ENCODE measurements around the gene GMDS. TPM values are rescaled to one million over a fixed set of nuclear protein-coding genes. Genes with fewer than 3 reads are reported as not detected.

Gene GMDS
- total and polyA plus RNA-seq, 2 of the 4 experiments (the other 2 are of a cell fraction) = 7.3 to 21.9 TPM

GRCh38 chr6:2186516-2186915 lies 58.9 kb downstream of the GMDS start:
- H2AK9ac ChIP-seq (replicated peaks; ENCODE audit: low read depth, low read length, poor library complexity) = no peak overlapping the region
- H3K27ac ChIP-seq (ENCODE audit: insufficient read depth, low read length) = no peak overlapping the region
- no peak overlapping the region for H3K14ac ChIP-seq (replicated peaks; ENCODE audit: low read depth, low read length)
- no peak for TF ChIP-seq CHD1 (IDR thresholded peaks at IDR 0.05; ENCODE audit: low read depth, low read length)
- no peak for TF ChIP-seq RCOR1 (IDR thresholded peaks at IDR 0.05; ENCODE audit: insufficient replicate concordance, low read length)
- H3K23ac ChIP-seq (ENCODE audit: low read depth, low read length) = no peak overlapping the region
- H3K79me1 ChIP-seq (ENCODE audit: low read depth in 1 of 2, low read length in 2 of 2) = peaks cover 3 to 15% of the 10 kb centered on the region in 2 experiments; a peak in 1 of 4 replicates
- H3K18ac ChIP-seq (ENCODE audit: low read depth, low read length) = no peak overlapping the region
- no peak overlapping the region for H4K91ac ChIP-seq (ENCODE audit: insufficient read depth, low read depth, low read length)
- no peak overlapping the region for H2AFZ ChIP-seq (replicated peaks; ENCODE audit: low read length, poor library complexity)
- no peaks in the 10 kb centered on the region for H3K36me3 ChIP-seq (ENCODE audit: control insufficient read depth, insufficient read depth, low read length)
- peaks cover 2% of the 10 kb centered on the region for H3K4me1 ChIP-seq (ENCODE audit: control insufficient read depth, insufficient read depth, low read length)
- ChIA-PET CTCF (no interaction called here), POLR2A (ENCODE audit: unreplicated experiment) (no interaction called here)
- H3K9me1 ChIP-seq (ENCODE audit: insufficient read depth, low read length) = no peaks in the 10 kb centered on the region
- no peak overlapping the region for H2AK5ac ChIP-seq (ENCODE audit: low read depth, low read length)
- intact Hi-C loops (cut with micrococcal nuclease) = loop anchor here (10.0 kb wide), 1 partner anchor 448 kb away; no protein-coding TSS in a partner anchor
- H2BK15ac ChIP-seq (ENCODE audit: low read depth, low read length) = no peak overlapping the region
- no peak overlapping the region for H3K4me3 ChIP-seq (ENCODE audit: insufficient read depth, low read depth, low read length)
- ATAC-seq (ENCODE audit: low read depth) (no peak), DNase-seq (no peak)
- no peak overlapping the region for H4K8ac ChIP-seq (ENCODE audit: low read depth in 2 of 2, low read length in 2 of 2)
- no peaks in the 10 kb centered on the region for H3K9me3 ChIP-seq (ENCODE audit: control insufficient read depth, insufficient read depth, low read length)
- no peak overlapping the region for H2BK20ac ChIP-seq (ENCODE audit: low read depth, low read length)
- H3K9ac ChIP-seq (ENCODE audit: low read depth, low read length) = no peak overlapping the region
- no peak overlapping the region for H3K56ac ChIP-seq (ENCODE audit: extremely low read depth, insufficient read depth, low read length)
- in situ Hi-C loops (cut with MboI; ENCODE audit: low sequenced_read_pairs) = loop anchor here (10.0 kb wide), 1 partner anchor 582 kb away; the partner anchor contains the start of gene FOXC1
- BruUV-seq (replicated peaks) = no TSS peak
- dilution Hi-C loops (cut with HindIII; ENCODE audit: low sequenced_read_pairs, unreplicated experiment) = no loop called here
- H2BK120ac ChIP-seq (ENCODE audit: low read depth, low read length) = no peak overlapping the region
- no peaks in the 10 kb centered on the region for H3K27me3 ChIP-seq (ENCODE audit: control insufficient read depth, insufficient read depth, low read length)
- no CpG with 5 or more reads among the region's 4 CpGs for WGBS, 2 experiments (ENCODE audit: extremely low coverage in 2 of 2, insufficient read length in 1 of 2)
- H3K4me2 ChIP-seq (ENCODE audit: low read depth, low read length) = no peak overlapping the region
- no peak overlapping the region for H2BK5ac ChIP-seq (ENCODE audit: low read depth, low read length, poor library complexity, severe bottlenecking)
- H3K4ac ChIP-seq (ENCODE audit: low read depth, low read length) = no peak overlapping the region
- no peaks in the 10 kb centered on the region for H4K20me1 ChIP-seq (ENCODE audit: insufficient read depth, low read length)
- H4K5ac ChIP-seq (ENCODE audit: low read depth, low read length) = no peak overlapping the region
